GM23248 (cell line): ENCODE measurements around the gene NCBP2. TPM values are rescaled to one million over a fixed set of nuclear protein-coding genes. Genes with fewer than 3 reads are reported as not detected.

Experiments used
- DNase-seq: peaks from one replicate; pipeline ENCODE4 v3.0.0-alpha.2; 2015
- H2AFZ ChIP-seq: fragments of 200-600 bp; sonication (generic); 2 replicates; pipeline ENCODE4 v1.6.1; 2016; ENCODE audit warnings: antibody characterized with exemption
- H3F3A ChIP-seq: fragments of 200-600 bp; sonication (generic); 2 replicates; pipeline ENCODE4 v1.6.1; 2016; ENCODE audit warnings: mild to moderate bottlenecking, antibody characterized with exemption, mixed run types; ENCODE audit not compliant: insufficient read depth
- H3K27ac ChIP-seq: fragments of 200-600 bp; sonication (generic); 2 replicates; pipeline ENCODE4 v1.5.1; 2016; ENCODE audit warnings: mild to moderate bottlenecking
- H3K27me3 ChIP-seq: fragments of 200-600 bp; sonication (generic); replicated peaks from 2 replicates; pipeline ENCODE4 v1.6.1; 2016; ENCODE audit warnings: mild to moderate bottlenecking; ENCODE audit not compliant: insufficient read depth
- H3K36me3 ChIP-seq: fragments of 200-600 bp; sonication (generic); 2 replicates; pipeline ENCODE4 v1.6.1; 2016; ENCODE audit warnings: low read depth, mild to moderate bottlenecking
- H3K4me1 ChIP-seq: fragments of 200-600 bp; sonication (generic); 2 replicates; pipeline ENCODE4 v1.6.1; 2016; ENCODE audit warnings: mild to moderate bottlenecking; ENCODE audit not compliant: insufficient read depth
- H3K4me2 ChIP-seq: fragments of 200-600 bp; sonication (generic); one replicate; pipeline ENCODE4 v1.6.1; 2016; ENCODE audit warnings: mild to moderate bottlenecking; ENCODE audit not compliant: unreplicated experiment
- H3K4me3 ChIP-seq: fragments of 200-600 bp; sonication (generic); 2 replicates; pipeline ENCODE4 v1.5.1; 2016; ENCODE audit warnings: mild to moderate bottlenecking
- H3K79me2 ChIP-seq: fragments of 200-600 bp; sonication (generic); 2 replicates; pipeline ENCODE4 v1.6.1; 2016; ENCODE audit warnings: mild to moderate bottlenecking; ENCODE audit not compliant: insufficient read depth
- H3K9ac ChIP-seq: fragments of 200-600 bp; sonication (generic); 2 replicates; pipeline ENCODE4 v1.6.1; 2016; ENCODE audit warnings: mild to moderate bottlenecking
- H3K9me2 ChIP-seq: fragments of 200-600 bp; sonication (generic); 2 replicates; pipeline ENCODE4 v1.6.1; 2016; ENCODE audit warnings: mixed run types, mild to moderate bottlenecking, moderate library complexity; ENCODE audit not compliant: insufficient read depth
- H3K9me3 ChIP-seq: fragments of 200-600 bp; sonication (generic); one replicate; pipeline ENCODE4 v1.6.1; 2017; ENCODE audit warnings: low read depth
- H4K20me1 ChIP-seq: fragments of 200-600 bp; sonication (generic); 2 replicates; pipeline ENCODE4 v1.6.0; 2016; ENCODE audit not compliant: insufficient read depth
- EZH2 ChIP-seq: fragments of 200-600 bp; sonication (generic); IDR thresholded peaks from 2 replicates; pipeline ENCODE4 v1.6.1; 2018; ENCODE audit warnings: antibody characterized with exemption, mild to moderate bottlenecking; ENCODE audit not compliant: insufficient read depth, poor library complexity, severe bottlenecking
- EZH2phosphoT487 ChIP-seq: fragments of 200-600 bp; sonication (generic); IDR thresholded peaks from 2 replicates; pipeline ENCODE4 v1.6.1; 2018; ENCODE audit warnings: antibody characterized with exemption, moderate library complexity, mild to moderate bottlenecking, low read depth; ENCODE audit not compliant: insufficient read depth
- WGBS, 2 experiments: methylation state at CpG; one replicate each; pipeline ENCODE4 v1.1.6; 2015 to 2017; ENCODE audit warnings: low lambda C conversion rate in 2 of 2, low coverage in 1 of 2; ENCODE audit errors: missing lambda C conversion rate in 2 of 2; 5-methylcytosine and 5-hydroxymethylcytosine counted together
- in situ Hi-C: fragments of 300-500 bp; cut with MboI; formaldehyde crosslinking; loops from 2 replicates; pipeline ENCODE4 v1.15.0; 2020
- polyA plus RNA-seq: library from polyadenylated mRNA; unstranded; fragments of >200 nt; fragmentation: Nextera tagmentation; extraction: Ambion mirVana; gene quantifications from 2 replicates; pipeline ENCODE4 v1.2.1, GENCODE V29; 2016
- total RNA-seq: library from RNA; depleted of rRNA; stranded (reverse); fragments of >200 nt; shearing (Covaris generic); gene quantifications from 2 replicates; pipeline ENCODE4 v1.2.3, GENCODE V29; 2014; rRNA removed

Gene NCBP2
- 75.3 and 81.9 TPM in 2 replicates for total RNA-seq
- polyA plus RNA-seq = 107 TPM in 2 replicates

DNA sequence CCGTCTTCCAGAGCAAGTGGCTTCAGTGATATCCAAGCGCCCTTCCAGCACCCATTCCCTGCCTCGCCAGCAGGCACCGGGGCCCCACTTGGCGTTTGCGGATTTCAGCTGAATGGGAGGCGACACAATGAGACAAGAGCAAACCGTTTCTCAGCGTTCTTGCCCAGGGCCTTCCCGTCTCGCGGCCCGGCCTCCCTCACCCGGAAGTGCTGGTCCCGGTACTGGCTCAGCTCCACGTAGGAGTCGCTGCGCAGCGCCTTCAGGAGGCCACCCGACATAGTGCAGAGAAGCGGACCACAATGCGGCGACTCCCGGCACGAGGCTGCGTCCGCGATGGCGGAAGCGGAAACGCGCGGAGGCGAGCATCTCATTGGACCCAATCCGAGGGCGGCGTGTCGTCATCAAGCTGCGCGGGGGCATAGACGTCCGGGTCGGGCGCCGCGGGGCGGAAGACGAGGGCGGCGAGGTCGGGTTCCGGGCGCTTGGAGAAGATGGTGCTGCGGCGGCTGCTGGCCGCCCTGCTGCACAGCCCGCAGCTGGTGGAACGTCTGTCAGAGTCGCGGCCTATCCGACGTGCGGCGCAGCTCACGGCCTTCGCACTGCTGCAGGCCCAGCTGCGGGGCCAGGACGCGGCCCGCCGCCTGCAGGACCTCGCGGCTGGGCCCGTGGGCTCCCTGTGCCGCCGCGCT, at the start of gene NCBP2:
NCBP2 (minus strand) TSS at position 303 of the 689 bp plus-strand sequence; CDS start at position 278, 25 bp downstream.
- TF ChIP-seq EZH2phosphoT487 (no peak), EZH2 (no peak)
- peaks cover 22% of the 10 kb centered on the region for H3F3A ChIP-seq
- in situ Hi-C loops = no loop called here
- peaks cover 22% of the 10 kb centered on the region for H3K36me3 ChIP-seq
- H3K9ac ChIP-seq = peak within 1 kb of the TSS; percentile 95
- H3K9me2 ChIP-seq = no peaks in the 10 kb centered on the region
- H3K27me3 ChIP-seq = no peaks in the 10 kb centered on the region
- H3K79me2 ChIP-seq = peaks cover 76% of the 10 kb centered on the region
- no peaks in the 10 kb centered on the region for H4K20me1 ChIP-seq
- 1 to 2% methylated on average over 70 to 77 of the region's 77 CpGs for WGBS, 2 experiments
- H3K27ac ChIP-seq = peak within 1 kb of the TSS; percentile 95
- H3K4me3 ChIP-seq = peak within 1 kb of the TSS; percentile 85
- peak within 1 kb of the TSS; percentile 88 for H3K4me2 ChIP-seq
- no peaks in the 10 kb centered on the region for H3K9me3 ChIP-seq
- H3K4me1 ChIP-seq = peaks cover 12% of the 10 kb centered on the region
- peak; percentile 99 for DNase-seq
- peak within 1 kb of the TSS; percentile 81 for H2AFZ ChIP-seq

DNA sequence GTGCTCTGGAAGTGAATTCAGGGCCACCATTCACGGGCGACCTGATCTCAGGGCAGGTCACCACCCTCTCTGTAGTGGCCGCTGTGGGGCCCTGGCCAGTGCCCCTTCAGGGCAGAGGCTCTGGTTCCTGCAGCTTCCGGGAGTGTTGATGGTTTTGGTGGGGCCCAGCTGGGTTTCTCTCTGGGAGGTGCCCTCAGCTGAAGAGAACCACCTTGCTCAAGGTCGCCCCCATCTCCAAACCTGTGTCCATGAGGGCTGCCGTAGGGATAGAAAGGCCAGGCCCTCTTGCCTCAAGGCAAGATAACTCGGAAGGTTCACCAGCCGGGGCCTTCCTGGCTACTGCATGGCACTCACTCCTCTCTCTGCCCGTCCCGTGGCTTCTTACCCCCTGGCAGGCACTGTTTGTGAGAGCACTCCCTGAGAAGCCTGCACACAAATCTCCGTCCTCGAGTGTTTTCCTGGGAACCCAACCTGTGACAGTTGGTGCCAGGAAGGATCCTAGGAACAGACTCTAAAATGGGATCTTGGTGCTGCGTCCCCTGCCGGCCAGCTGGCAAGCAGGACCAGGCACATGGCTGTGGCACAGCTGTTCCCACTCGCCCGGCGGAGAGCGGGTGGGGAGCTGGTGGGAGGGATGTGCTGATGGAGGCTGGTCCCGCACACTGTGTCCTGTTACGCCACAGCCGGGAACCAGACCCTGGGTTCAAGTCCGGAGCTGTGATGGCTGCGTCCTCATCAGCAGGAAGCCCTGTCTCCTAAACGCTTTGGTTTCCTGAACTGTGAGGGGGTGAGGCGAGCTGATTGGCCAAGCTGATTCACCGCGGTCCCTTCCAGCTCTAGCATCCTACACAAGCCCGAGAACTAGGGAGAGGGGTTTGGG, 49.5 kb upstream of the NCBP2 start:
- 75 to 80% methylated on average over 27 to 28 of the region's 28 CpGs for WGBS, 2 experiments
- Histone ChIP-seq H3K9me2 (no peaks in the 10 kb centered on the region), H3K4me2 (no peak overlapping the region), H2AFZ (no peak overlapping the region), H3K4me3 (no peak overlapping the region), H3K9me3 (no peaks in the 10 kb centered on the region), H3K9ac (no peak overlapping the region), H3K27ac (no peak overlapping the region), H4K20me1 (no peaks in the 10 kb centered on the region), H3K4me1 (peaks cover 4% of the 10 kb centered on the region; the same call in 1 of the 2 replicates), H3F3A (no peaks in the 10 kb centered on the region), H3K79me2 (no peaks in the 10 kb centered on the region), H3K27me3 (no peaks in the 10 kb centered on the region), H3K36me3 (no peaks in the 10 kb centered on the region)
- no peak for DNase-seq
- no peak for TF ChIP-seq EZH2phosphoT487
- TF ChIP-seq EZH2 = no peak
- in situ Hi-C loops = loop anchor here (25.0 kb wide), 1 partner anchor 195 kb away; no protein-coding TSS in a partner anchor

DNA sequence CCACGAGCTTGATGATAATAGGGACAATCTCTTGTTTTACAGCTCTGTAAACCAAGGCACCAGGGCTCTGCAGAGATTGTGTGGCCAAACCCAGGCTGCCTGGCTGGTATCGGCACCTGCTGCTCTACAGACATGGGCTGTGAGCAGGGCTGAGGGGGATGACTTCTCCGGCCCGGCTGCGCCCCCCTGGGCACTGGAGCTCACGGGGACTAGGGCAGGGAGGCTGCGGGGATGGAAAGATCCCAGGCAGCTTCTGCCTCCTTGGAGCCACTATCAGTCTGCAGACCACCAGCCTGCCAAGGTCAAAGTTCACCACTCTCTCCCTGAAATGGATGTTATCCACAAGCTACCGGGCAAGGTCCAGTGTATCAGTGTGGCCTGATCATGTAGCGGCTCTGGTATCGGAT, 48.3 kb upstream of the NCBP2 start:
- no peak for TF ChIP-seq EZH2phosphoT487
- no peak for TF ChIP-seq EZH2
- Histone ChIP-seq H3K4me1 (peaks cover 4% of the 10 kb centered on the region; the same call in 1 of the 2 replicates), H3K27me3 (no peaks in the 10 kb centered on the region), H3K27ac (no peak overlapping the region), H3K79me2 (no peaks in the 10 kb centered on the region), H3K36me3 (no peaks in the 10 kb centered on the region), H4K20me1 (no peaks in the 10 kb centered on the region), H3K9ac (no peak overlapping the region), H3K9me2 (no peaks in the 10 kb centered on the region), H3F3A (no peaks in the 10 kb centered on the region), H3K4me2 (no peak overlapping the region), H3K4me3 (no peak overlapping the region), H2AFZ (no peak overlapping the region), H3K9me3 (no peaks in the 10 kb centered on the region)
- DNase-seq = no peak
- WGBS, 2 experiments = 89 to 92% methylated on average over 9 to 10 of the region's 10 CpGs
- in situ Hi-C loops = loop anchor here (25.0 kb wide), 1 partner anchor 197 kb away; no protein-coding TSS in a partner anchor

DNA sequence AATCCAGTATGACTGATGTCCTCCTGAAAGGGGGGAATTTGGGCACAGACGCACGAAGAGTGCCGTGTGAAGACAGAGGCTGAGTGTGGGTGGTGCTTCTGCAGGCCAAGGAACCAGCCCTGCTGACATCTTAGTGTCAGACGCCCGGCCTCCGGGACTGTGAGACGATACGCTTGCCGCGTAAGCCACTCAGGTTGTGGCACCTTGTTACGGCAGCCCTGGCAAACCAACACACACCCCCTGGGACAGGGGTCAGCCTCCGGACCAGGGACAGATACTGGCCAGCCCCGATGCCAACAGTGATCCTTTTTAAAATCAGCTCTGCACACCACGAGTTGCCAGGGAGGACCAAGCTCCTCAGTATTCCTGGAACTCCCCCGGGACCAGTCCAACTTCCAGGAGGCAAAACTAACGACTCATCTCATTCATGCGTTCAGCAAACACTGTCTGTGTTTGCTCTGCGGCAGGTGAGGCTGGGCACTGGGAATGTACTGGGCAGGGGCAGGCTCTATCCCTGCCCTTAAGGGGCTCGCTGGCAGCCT, 47.5 kb upstream of the NCBP2 start:
- Histone ChIP-seq H3K9me3 (no peaks in the 10 kb centered on the region), H3K4me2 (no peak overlapping the region), H3K27me3 (no peaks in the 10 kb centered on the region), H3K27ac (no peak overlapping the region), H3K79me2 (no peaks in the 10 kb centered on the region), H4K20me1 (no peaks in the 10 kb centered on the region), H2AFZ (peak overlapping the region; percentile 56; the same call in 1 of the 2 replicates), H3K9me2 (no peaks in the 10 kb centered on the region), H3F3A (no peaks in the 10 kb centered on the region), H3K36me3 (no peaks in the 10 kb centered on the region), H3K9ac (no peak overlapping the region), H3K4me1 (peaks cover 4% of the 10 kb centered on the region; the same call in 1 of the 2 replicates), H3K4me3 (no peak overlapping the region)
- in situ Hi-C loops = loop anchor here (25.0 kb wide), 1 partner anchor 198 kb away; no protein-coding TSS in a partner anchor
- peak; percentile 77 for DNase-seq
- 27% methylated on average over 19 of the region's 19 CpGs for WGBS, 2 experiments
- no peak for TF ChIP-seq EZH2phosphoT487
- no peak for TF ChIP-seq EZH2
